Hindlimb muscle (tissue), 1 donor: Measurements from ENCODE around the gene EFNA5. TPM values are rescaled to one million over a fixed set of nuclear protein-coding genes. Genes with fewer than 3 reads are reported as not detected.

Experiments
- DNase-seq: peaks from one replicate; pipeline ENCODE4 v3.0.0-alpha.2; 2013
- polyA plus RNA-seq: library from polyadenylated mRNA; unstranded; fragments of 120-200 nt; gene quantifications from one replicate; pipeline ENCODE4 v1.2.1, GENCODE V29; 2013; ENCODE audit not compliant: insufficient read length

Gene EFNA5
- 4.7 TPM for polyA plus RNA-seq

GRCh38 chr5:107670932-107671741, at the start of gene EFNA5:
TSS of gene EFNA5 (minus strand) at chr5:107670937.
- DNase-seq = peak; percentile 52

- no peak for DNase-seq
These were observed 48.4 kb upstream of the EFNA5 start for GRCh38 chr5:107719034-107719606.

- DNase-seq = no peak
These were observed 47.1 kb upstream of the EFNA5 start for GRCh38 chr5:107717816-107718215.

- DNase-seq = no peak
These were observed 42.5 kb upstream of the EFNA5 start for GRCh38 chr5:107713228-107713627.

- no peak for DNase-seq
These were observed 41.7 kb upstream of the EFNA5 start for GRCh38 chr5:107712359-107712870.

GRCh38 chr5:107705402-107706014, 34.8 kb upstream of the EFNA5 start:
- no peak for DNase-seq

- DNase-seq = no peak
These were observed 34.1 kb upstream of the EFNA5 start for GRCh38 chr5:107704681-107705401.

GRCh38 chr5:107700481-107700880, 29.7 kb upstream of the EFNA5 start:
- DNase-seq = no peak

GRCh38 chr5:107699425-107699824, 28.7 kb upstream of the EFNA5 start:
- no peak for DNase-seq

- no peak for DNase-seq
These were observed 27.5 kb upstream of the EFNA5 start for GRCh38 chr5:107698286-107698685.

GRCh38 chr5:107696498-107696897, 25.8 kb upstream of the EFNA5 start:
- no peak for DNase-seq

- no peak for DNase-seq
These were observed 25.3 kb upstream of the EFNA5 start for GRCh38 chr5:107696080-107696479.

- DNase-seq = no peak
These were observed 17.2 kb upstream of the EFNA5 start for GRCh38 chr5:107687937-107688336.

GRCh38 chr5:107687404-107687803, 16.7 kb upstream of the EFNA5 start:
- DNase-seq = no peak

- DNase-seq = no peak
These were observed 11.8 kb upstream of the EFNA5 start for GRCh38 chr5:107682533-107682932.

- DNase-seq = no peak
These were observed 10.1 kb upstream of the EFNA5 start for GRCh38 chr5:107680799-107681198.

GRCh38 chr5:107680099-107680498, 9.4 kb upstream of the EFNA5 start:
- no peak for DNase-seq

GRCh38 chr5:107676702-107677101, 6.0 kb upstream of the EFNA5 start:
- DNase-seq = no peak

- DNase-seq = no peak
These were observed 4.5 kb upstream of the EFNA5 start for GRCh38 chr5:107675201-107675600.

GRCh38 chr5:107674655-107675054, 3.9 kb upstream of the EFNA5 start:
- DNase-seq = no peak

GRCh38 chr5:107673368-107674136, 2.8 kb upstream of the EFNA5 start:
- peak; percentile 90 for DNase-seq

GRCh38 chr5:107673039-107673367, 2.3 kb upstream of the EFNA5 start:
- no peak for DNase-seq
